Left lung (tissue), 10 donors: Measurements from ENCODE around the gene NHERF1. TPM values are rescaled to one million over a fixed set of nuclear protein-coding genes. Genes with fewer than 3 reads are reported as not detected.

Experiments used
- ATAC-seq: fragments of 200-7000 bp; cut with Tn5 transposase; one replicate; pipeline ENCODE4 v1.9.1; 2020; ENCODE audit warnings: moderate library complexity
- DNase-seq, 4 donors: peaks; one replicate each; pipeline ENCODE4 v3.0.0-alpha.2; 2013 to 2020
- H3K27ac ChIP-seq, 2 donors: fragments of 200-600 bp; sonication (generic) in 1 of 2; one replicate each; pipeline versions ENCODE4 v1.5.0 to v1.8.0; 2020 to 2021
- H3K27me3 ChIP-seq, 2 donors: fragments of 200-600 bp; sonication (generic) in 1 of 2; one replicate each; pipeline versions ENCODE4 v1.5.0 to v1.8.0; 2020 to 2021
- H3K36me3 ChIP-seq, 2 donors: fragments of 200-600 bp; sonication (generic) in 1 of 2; one replicate each; pipeline versions ENCODE4 v1.5.0 to v1.8.0; 2020 to 2021
- H3K4me1 ChIP-seq, 2 donors: fragments of 200-600 bp; one replicate each; pipeline ENCODE4 v1.8.0; 2021
- H3K4me3 ChIP-seq, 2 donors: fragments of 200-600 bp; sonication (generic) in 1 of 2; one replicate each; pipeline versions ENCODE4 v1.5.0 to v1.8.0; 2020 to 2021; ENCODE audit warnings: mild to moderate bottlenecking in 1 of 2
- H3K9me3 ChIP-seq, 2 donors: fragments of 200-600 bp; sonication (generic) in 1 of 2; one replicate each; pipeline versions ENCODE4 v1.5.0 to v1.8.0; 2020 to 2021
- intact Hi-C, 2 donors: fragments of 100-400 bp; cut with DNase I; formaldehyde crosslinking; loops; one replicate each; pipeline versions ENCODE4 v1.11.2 to v1.14.2; 2022
- polyA plus RNA-seq, 6 donors: library from polyadenylated mRNA; unstranded; fragments of 120-200 nt; gene quantifications; one replicate each; pipeline ENCODE4 v1.2.1, GENCODE V29; 2013; ENCODE audit not compliant: insufficient read length in 6 of 6
- total RNA-seq, 2 donors: library from RNA; stranded (reverse); fragmentation: NEBNext Ultra II Directional; extraction: Animal tissue kit (Norgen Biotek cat#: 25700); gene quantifications; one replicate each; pipeline ENCODE4 v1.2.1, GENCODE V29; 2021
- TF ChIP-seq, protein P1 (sequence below), 2 donors: fragments of 200-600 bp; sonication (generic) in 1 of 2; IDR thresholded peaks; one replicate each; pipeline versions ENCODE4 v1.5.0 to v1.8.0; 2021; ENCODE audit warnings: antibody characterized with exemption in 2 of 2
- donor health status: DM: no; HTN: yes; CAD: no.
- donor health status: DM: no; HTN: no; CAD: no.

The NHERF1 gene
- total and polyA plus RNA-seq, 8 donors, result 25.5 to 65.5 (median 48.6) TPM

GRCh38 chr17:74775409-74776043, 27.1 kb downstream of the NHERF1 start:
- intact Hi-C loops, result no loop called here
- no peak for DNase-seq
- Histone ChIP-seq H3K27me3 (no peaks in the 10 kb centered on the region), H3K36me3 (peaks cover 0 to 37% of the 10 kb centered on the region in 2 donors), H3K4me1 (peaks cover 17 to 62% of the 10 kb centered on the region in 2 donors), H3K9me3 (no peaks in the 10 kb centered on the region), H3K4me3 (peak overlapping the region; percentile 87 to 90), H3K27ac (peak overlapping the region in 1 of 2 donors; percentile 66)
- ATAC-seq, result no peak
- TF ChIP-seq, protein P1, sequence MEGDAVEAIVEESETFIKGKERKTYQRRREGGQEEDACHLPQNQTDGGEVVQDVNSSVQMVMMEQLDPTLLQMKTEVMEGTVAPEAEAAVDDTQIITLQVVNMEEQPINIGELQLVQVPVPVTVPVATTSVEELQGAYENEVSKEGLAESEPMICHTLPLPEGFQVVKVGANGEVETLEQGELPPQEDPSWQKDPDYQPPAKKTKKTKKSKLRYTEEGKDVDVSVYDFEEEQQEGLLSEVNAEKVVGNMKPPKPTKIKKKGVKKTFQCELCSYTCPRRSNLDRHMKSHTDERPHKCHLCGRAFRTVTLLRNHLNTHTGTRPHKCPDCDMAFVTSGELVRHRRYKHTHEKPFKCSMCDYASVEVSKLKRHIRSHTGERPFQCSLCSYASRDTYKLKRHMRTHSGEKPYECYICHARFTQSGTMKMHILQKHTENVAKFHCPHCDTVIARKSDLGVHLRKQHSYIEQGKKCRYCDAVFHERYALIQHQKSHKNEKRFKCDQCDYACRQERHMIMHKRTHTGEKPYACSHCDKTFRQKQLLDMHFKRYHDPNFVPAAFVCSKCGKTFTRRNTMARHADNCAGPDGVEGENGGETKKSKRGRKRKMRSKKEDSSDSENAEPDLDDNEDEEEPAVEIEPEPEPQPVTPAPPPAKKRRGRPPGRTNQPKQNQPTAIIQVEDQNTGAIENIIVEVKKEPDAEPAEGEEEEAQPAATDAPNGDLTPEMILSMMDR (IDR thresholded peaks at IDR 0.05), result no peak

- H3K4me1 ChIP-seq, result peaks cover 17 to 64% of the 10 kb centered on the region in 2 donors
- intact Hi-C loops, result no loop called here
- DNase-seq (peak; percentile 96 to 99 (median 98)), ATAC-seq (peak; percentile 95)
- no peaks in the 10 kb centered on the region for H3K27me3 ChIP-seq
- H3K36me3 ChIP-seq, result peaks cover 0 to 31% of the 10 kb centered on the region in 2 donors
- TF ChIP-seq, protein P1 (IDR thresholded peaks at IDR 0.05), result no peak
- H3K4me3 ChIP-seq, result peak within 1 kb of the TSS; percentile 87 to 90
- no peaks in the 10 kb centered on the region for H3K9me3 ChIP-seq
- H3K27ac ChIP-seq, result peak within 1 kb of the TSS in 1 of 2 donors; percentile 66
These were observed 27.9 kb downstream of the NHERF1 start, which contains the start of gene NAT9 for GRCh38 chr17:74776044-74776962. TSS of gene NAT9 (minus strand) at chr17:74776345. CDS start at chr17:74775698, 647 bp downstream.

DNA sequence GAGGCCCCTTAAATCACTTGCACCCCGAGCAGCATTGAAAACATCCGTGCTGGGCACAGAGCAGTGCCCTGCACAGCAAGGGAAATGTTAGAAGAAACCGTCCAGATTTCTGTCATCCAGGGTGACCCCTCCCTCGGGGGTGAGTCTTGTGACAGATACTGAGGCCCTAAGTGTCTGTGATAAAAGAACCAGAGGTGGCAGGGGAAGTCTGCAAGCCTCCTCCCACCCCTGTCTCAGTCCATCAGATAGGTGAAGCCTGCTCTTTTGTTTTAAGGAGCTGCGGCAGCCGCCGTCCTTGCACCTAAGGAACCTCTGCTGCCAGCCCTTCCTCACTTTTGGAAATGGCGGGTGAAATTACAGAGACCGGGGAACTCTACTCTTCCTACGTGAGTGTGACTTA, 28.6 kb downstream of the NHERF1 start:
- peaks cover 0 to 31% of the 10 kb centered on the region in 2 donors for H3K36me3 ChIP-seq
- peaks cover 17 to 65% of the 10 kb centered on the region in 2 donors for H3K4me1 ChIP-seq
- intact Hi-C loops, result no loop called here
- TF ChIP-seq, protein P1 (IDR thresholded peaks at IDR 0.05), result no peak
- no peaks in the 10 kb centered on the region for H3K9me3 ChIP-seq
- ATAC-seq (no peak), DNase-seq (no peak)
- no peaks in the 10 kb centered on the region for H3K27me3 ChIP-seq
- H3K4me3 ChIP-seq, result peak overlapping the region; percentile 87 to 90
- no peak overlapping the region for H3K27ac ChIP-seq

- ATAC-seq (no peak), DNase-seq (no peak)
- H3K9me3 ChIP-seq, result no peaks in the 10 kb centered on the region
- H3K27ac ChIP-seq, result no peak overlapping the region
- H3K36me3 ChIP-seq, result peaks cover 0 to 28% of the 10 kb centered on the region in 2 donors
- peaks cover 17 to 65% of the 10 kb centered on the region in 2 donors for H3K4me1 ChIP-seq
- intact Hi-C loops, result no loop called here
- TF ChIP-seq, protein P1 (IDR thresholded peaks at IDR 0.05), result no peak
- H3K27me3 ChIP-seq, result no peaks in the 10 kb centered on the region
- no peak overlapping the region for H3K4me3 ChIP-seq
These were observed 29.6 kb downstream of the NHERF1 start for GRCh38 chr17:74777901-74778515.
